ENCODE data around the gene TDRD12.

DNA sequence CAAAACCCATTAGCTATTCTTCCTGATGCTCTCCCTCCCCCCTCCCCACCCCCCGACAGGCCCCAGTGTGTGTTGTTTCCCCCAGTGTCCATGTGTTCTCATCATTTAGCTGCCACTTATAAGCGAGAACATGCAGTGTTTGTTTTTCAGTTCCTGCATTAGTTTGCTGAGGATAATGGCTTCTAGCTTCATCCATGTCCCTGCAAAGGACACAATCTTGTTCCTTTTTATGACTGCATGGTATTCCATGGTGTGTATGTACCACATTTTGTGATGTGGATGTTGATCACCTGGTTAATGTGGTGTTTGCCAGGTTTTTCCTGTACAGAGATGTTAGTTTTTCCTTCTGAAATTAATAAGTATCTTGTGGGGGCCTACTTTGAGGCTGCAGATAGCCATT lies 31.5 kb downstream of the TDRD12 start:
- TF ChIP-seq CTCF (optimal IDR thresholded peaks at IDR 0.05 in 1 of 3, IDR thresholded peaks at IDR 0.05 in 1 of 3, conservative IDR thresholded peaks at IDR 0.05 in 1 of 3; ENCODE audit: extremely low read depth in 1 of 3, insufficient read depth in 2 of 3, low read length in 3 of 3) (no peak), EZH2 (IDR thresholded peaks at IDR 0.05; ENCODE audit: low read length) (no peak)
